T-helper 2 cell treated with Interferon-gamma antibody and Interleukin-4, amounts not matched to agents 5 μg/mL and 100 μg/mL, for 36 hours (primary cell): Measurements from ENCODE around the gene NLN.

Source experiments
- DNase-seq: peaks from one replicate; pipeline ENCODE4 v3.0.0; 2021; ENCODE audit warnings: low spot score
- H3K27ac Mint-ChIP-seq: one replicate; pipeline ENCODE4 v1.8.0; 2021; ENCODE audit warnings: mild to moderate bottlenecking, mixed read lengths
- H3K27me3 Mint-ChIP-seq: one replicate; pipeline ENCODE4 v1.8.0; 2021; ENCODE audit warnings: low read depth, mixed read lengths
- H3K36me3 Mint-ChIP-seq: one replicate; pipeline ENCODE4 v1.8.0; 2021; ENCODE audit warnings: low read depth, mixed read lengths
- H3K4me1 Mint-ChIP-seq: one replicate; pipeline ENCODE4 v1.8.0; 2021; ENCODE audit warnings: low read depth, mixed read lengths
- H3K4me3 Mint-ChIP-seq: one replicate; pipeline ENCODE4 v1.8.0; 2022; ENCODE audit warnings: mild to moderate bottlenecking, moderate library complexity, mixed read lengths
- H3K9me3 Mint-ChIP-seq: one replicate; pipeline ENCODE4 v1.8.0; 2021; ENCODE audit warnings: mixed read lengths

Gene NLN

GRCh38 chr5:65874241-65874640 is 152.2 kb downstream of the NLN start:
- Mint-ChIP-seq H3K4me3 (no peak overlapping the region), H3K9me3 (peaks cover 7% of the 10 kb centered on the region), H3K4me1 (no peaks in the 10 kb centered on the region), H3K36me3 (no peaks in the 10 kb centered on the region), H3K27ac (no peak overlapping the region), H3K27me3 (no peaks in the 10 kb centered on the region)
- no peak for DNase-seq

- no peak overlapping the region for H3K4me3 Mint-ChIP-seq
Observed at GRCh38 chr5:65876496-65876895, 154.5 kb downstream of the NLN start.

DNA sequence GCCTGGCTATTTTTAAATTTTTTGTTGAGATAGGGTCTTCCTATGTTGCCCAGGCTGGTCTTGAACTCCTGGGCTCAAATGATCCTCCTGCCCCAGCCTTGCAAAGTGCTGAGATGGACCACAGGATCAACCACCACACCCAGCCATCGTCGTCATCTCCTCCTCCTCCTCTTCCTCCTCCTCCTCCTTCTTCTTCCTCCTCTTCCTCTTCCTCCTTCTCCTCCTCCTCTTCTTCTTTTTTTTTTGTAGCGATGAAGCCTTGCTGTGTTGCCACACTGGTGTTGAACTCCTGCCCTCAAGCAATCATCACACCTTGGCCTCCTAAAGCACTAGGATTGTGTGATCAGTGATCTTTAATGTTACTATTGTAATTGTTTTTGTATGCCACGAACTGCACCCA is 155.0 kb downstream of the NLN start:
- DNase-seq, result no peak
- no peak overlapping the region for H3K27ac Mint-ChIP-seq
- H3K36me3 Mint-ChIP-seq, result no peaks in the 10 kb centered on the region
- H3K9me3 Mint-ChIP-seq, result peaks cover 7% of the 10 kb centered on the region
- H3K4me1 Mint-ChIP-seq, result no peaks in the 10 kb centered on the region
- no peak overlapping the region for H3K4me3 Mint-ChIP-seq
- no peaks in the 10 kb centered on the region for H3K27me3 Mint-ChIP-seq

More at GRCh38 chr5:65876496-65876895, 154.5 kb downstream of the NLN start:
- DNase-seq, result no peak
- H3K27me3 Mint-ChIP-seq, result no peaks in the 10 kb centered on the region
- no peaks in the 10 kb centered on the region for H3K4me1 Mint-ChIP-seq
- H3K9me3 Mint-ChIP-seq, result peaks cover 7% of the 10 kb centered on the region
- H3K27ac Mint-ChIP-seq, result no peak overlapping the region
- no peaks in the 10 kb centered on the region for H3K36me3 Mint-ChIP-seq
